ENCODE data around the gene COLEC11. TPM values are rescaled to one million over a fixed set of nuclear protein-coding genes. Genes with fewer than 3 reads are reported as not detected.

Gene COLEC11
- total and polyA plus RNA-seq, 2 of the 13 experiments (the other 11 are each of a cell fraction or from before 2014, with no cell fraction given): 1.5 to 3.0 TPM

DNA sequence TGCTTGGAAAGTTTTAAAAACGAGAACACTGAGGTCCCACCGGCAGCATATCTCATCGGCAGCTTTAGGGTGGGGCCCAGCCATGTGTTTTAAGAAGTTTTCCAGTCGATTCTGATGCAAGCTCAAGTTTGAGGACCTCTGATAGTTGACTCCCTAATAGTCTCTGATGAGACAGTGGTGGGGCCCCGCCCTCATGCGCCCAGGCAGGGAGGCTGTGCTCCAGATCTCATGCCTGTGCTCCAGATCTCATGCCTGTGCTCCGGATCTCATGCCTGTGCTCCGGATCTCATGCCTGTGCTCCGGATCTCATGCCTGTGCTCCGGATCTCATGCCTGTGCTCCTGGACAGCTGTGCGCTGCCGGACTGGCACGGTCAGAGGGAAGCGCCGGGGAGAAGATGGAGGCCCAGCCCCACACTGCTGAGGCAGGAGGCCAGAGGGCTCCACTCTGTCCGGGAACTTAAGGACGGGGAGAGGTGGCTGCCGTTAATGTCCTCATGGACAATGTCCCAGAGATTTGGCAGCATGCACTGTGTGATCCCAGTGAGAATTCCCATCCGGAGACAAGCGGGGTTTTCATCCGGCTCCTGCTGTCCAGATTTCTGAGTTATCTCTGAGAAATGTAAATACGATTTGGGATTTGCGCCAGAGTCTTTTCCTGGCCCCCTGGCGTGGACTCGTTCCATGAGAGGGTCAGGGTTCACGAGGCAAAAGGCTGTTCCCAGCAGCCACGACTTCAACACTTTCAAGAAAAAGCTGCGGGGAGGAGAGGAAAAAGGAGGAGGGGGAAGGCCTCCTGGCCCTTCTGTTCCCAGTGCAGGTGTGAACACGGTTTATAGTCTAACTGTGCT, 9.4 kb upstream of the COLEC11 start (continued):
- TF ChIP-seq ASH2L (IDR thresholded peaks at IDR 0.05; ENCODE audit: insufficient read length, low read depth, low read length): peak; percentile 55
- no peak for TF ChIP-seq ZFP36 (IDR thresholded peaks at IDR 0.05; ENCODE audit: borderline replicate concordance, low read depth, low read length, partially characterized antibody)
- TF ChIP-seq ZNF775 (CRISPR knock-in tag; IDR thresholded peaks at IDR 0.05; ENCODE audit: borderline replicate concordance): no peak; the same call in 1 of the 2 replicates
- 0 out of 2 replicates have a peak, but pooled peaks have one; percentile 11 for TF ChIP-seq ZNF432 (CRISPR knock-in tag; IDR thresholded peaks at IDR 0.05; ENCODE audit: borderline replicate concordance)
- peak; percentile 68 for TF ChIP-seq NKX3-1 (CRISPR knock-in tag; IDR thresholded peaks at IDR 0.05)
- TF ChIP-seq, protein P1, sequence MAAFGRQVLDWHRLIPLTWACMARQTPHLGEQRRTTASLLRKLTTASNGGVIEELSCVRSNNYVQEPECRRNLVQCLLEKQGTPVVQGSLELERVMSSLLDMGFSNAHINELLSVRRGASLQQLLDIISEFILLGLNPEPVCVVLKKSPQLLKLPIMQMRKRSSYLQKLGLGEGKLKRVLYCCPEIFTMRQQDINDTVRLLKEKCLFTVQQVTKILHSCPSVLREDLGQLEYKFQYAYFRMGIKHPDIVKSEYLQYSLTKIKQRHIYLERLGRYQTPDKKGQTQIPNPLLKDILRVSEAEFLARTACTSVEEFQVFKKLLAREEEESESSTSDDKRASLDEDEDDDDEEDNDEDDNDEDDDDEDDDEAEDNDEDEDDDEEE (CRISPR knock-in tag; IDR thresholded peaks at IDR 0.05): no peak
- peak; percentile 70; the same call in 1 of the 2 replicates for TF ChIP-seq GZF1 (CRISPR knock-in tag; IDR thresholded peaks at IDR 0.05)
- no peak for TF ChIP-seq HDAC6 (IDR thresholded peaks at IDR 0.05; ENCODE audit: low read depth, low read length)
- TF ChIP-seq ZNF496 (CRISPR knock-in tag; IDR thresholded peaks at IDR 0.05; ENCODE audit: insufficient replicate concordance): no peak
- TF ChIP-seq NCOR1 (IDR thresholded peaks at IDR 0.05; ENCODE audit: borderline replicate concordance, low read length): peak; percentile 19; the same call in 1 of the 2 replicates
- 0 out of 2 replicates have a peak, but pooled peaks have one; percentile 51 for TF ChIP-seq MIER3 (CRISPR knock-in tag; IDR thresholded peaks at IDR 0.05; ENCODE audit: borderline replicate concordance)
- TF ChIP-seq, protein P2, sequence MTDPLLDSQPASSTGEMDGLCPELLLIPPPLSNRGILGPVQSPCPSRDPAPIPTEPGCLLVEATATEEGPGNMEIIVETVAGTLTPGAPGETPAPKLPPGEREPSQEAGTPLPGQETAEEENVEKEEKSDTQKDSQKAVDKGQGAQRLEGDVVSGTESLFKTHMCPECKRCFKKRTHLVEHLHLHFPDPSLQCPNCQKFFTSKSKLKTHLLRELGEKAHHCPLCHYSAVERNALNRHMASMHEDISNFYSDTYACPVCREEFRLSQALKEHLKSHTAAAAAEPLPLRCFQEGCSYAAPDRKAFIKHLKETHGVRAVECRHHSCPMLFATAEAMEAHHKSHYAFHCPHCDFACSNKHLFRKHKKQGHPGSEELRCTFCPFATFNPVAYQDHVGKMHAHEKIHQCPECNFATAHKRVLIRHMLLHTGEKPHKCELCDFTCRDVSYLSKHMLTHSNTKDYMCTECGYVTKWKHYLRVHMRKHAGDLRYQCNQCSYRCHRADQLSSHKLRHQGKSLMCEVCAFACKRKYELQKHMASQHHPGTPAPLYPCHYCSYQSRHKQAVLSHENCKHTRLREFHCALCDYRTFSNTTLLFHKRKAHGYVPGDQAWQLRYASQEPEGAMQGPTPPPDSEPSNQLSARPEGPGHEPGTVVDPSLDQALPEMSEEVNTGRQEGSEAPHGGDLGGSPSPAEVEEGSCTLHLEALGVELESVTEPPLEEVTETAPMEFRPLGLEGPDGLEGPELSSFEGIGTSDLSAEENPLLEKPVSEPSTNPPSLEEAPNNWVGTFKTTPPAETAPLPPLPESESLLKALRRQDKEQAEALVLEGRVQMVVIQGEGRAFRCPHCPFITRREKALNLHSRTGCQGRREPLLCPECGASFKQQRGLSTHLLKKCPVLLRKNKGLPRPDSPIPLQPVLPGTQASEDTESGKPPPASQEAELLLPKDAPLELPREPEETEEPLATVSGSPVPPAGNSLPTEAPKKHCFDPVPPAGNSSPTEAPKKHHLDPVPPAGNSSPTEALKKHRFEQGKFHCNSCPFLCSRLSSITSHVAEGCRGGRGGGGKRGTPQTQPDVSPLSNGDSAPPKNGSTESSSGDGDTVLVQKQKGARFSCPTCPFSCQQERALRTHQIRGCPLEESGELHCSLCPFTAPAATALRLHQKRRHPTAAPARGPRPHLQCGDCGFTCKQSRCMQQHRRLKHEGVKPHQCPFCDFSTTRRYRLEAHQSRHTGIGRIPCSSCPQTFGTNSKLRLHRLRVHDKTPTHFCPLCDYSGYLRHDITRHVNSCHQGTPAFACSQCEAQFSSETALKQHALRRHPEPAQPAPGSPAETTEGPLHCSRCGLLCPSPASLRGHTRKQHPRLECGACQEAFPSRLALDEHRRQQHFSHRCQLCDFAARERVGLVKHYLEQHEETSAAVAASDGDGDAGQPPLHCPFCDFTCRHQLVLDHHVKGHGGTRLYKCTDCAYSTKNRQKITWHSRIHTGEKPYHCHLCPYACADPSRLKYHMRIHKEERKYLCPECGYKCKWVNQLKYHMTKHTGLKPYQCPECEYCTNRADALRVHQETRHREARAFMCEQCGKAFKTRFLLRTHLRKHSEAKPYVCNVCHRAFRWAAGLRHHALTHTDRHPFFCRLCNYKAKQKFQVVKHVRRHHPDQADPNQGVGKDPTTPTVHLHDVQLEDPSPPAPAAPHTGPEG (CRISPR knock-in tag; IDR thresholded peaks at IDR 0.05): peak; percentile 39; the same call in 1 of the 2 replicates
- TF ChIP-seq ZNF180 (CRISPR knock-in tag; IDR thresholded peaks at IDR 0.05; ENCODE audit: borderline replicate concordance, low read depth): no peak
- TF ChIP-seq, protein P3, sequence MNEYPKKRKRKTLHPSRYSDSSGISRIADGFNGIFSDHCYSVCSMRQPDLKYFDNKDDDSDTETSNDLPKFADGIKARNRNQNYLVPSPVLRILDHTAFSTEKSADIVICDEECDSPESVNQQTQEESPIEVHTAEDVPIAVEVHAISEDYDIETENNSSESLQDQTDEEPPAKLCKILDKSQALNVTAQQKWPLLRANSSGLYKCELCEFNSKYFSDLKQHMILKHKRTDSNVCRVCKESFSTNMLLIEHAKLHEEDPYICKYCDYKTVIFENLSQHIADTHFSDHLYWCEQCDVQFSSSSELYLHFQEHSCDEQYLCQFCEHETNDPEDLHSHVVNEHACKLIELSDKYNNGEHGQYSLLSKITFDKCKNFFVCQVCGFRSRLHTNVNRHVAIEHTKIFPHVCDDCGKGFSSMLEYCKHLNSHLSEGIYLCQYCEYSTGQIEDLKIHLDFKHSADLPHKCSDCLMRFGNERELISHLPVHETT (CRISPR knock-in tag; conservative IDR thresholded peaks at IDR 0.05): peak; percentile 77; the same call in 1 of the 2 replicates
- TF ChIP-seq GLI4 (CRISPR knock-in tag; IDR thresholded peaks at IDR 0.05; ENCODE audit: borderline replicate concordance): 0 out of 2 replicates have a peak, but pooled peaks have one; percentile 11
- no peak for TF ChIP-seq ATF7 (IDR thresholded peaks at IDR 0.05)
- peak; percentile 63; the same call in 1 of the 2 replicates for TF ChIP-seq ATF7 (CRISPR knock-in tag; IDR thresholded peaks at IDR 0.05)
- TF ChIP-seq ZFP41 (CRISPR knock-in tag; IDR thresholded peaks at IDR 0.05; ENCODE audit: borderline replicate concordance): no peak
